LNCaP clone FGC (cell line): ENCODE measurements around the gene DNAJB6.
A peak's percentile ranks its signal among the peaks of the same experiment; 100 is the strongest.
"Not testable (repeated sequence)": the region's sequence is repeated elsewhere in the genome, so short reads cannot be mapped to it uniquely, and the experiment has no call there.

ENCODE experiments used
- DNase-seq: peaks from one replicate; pipeline ENCODE4 v3.0.0-alpha.2; 2011; ENCODE audit warnings: low read depth
- H3K4me3 ChIP-seq: 2 replicates; pipeline ENCODE4 v1.5.1; 2011; ENCODE audit warnings: mild to moderate bottlenecking, low read depth, low read length, control low read depth
- TF ChIP-seq, protein P1 (sequence below): IDR thresholded peaks from 2 replicates; pipeline ENCODE4 v1.5.1; 2012; ENCODE audit warnings: mild to moderate bottlenecking; ENCODE audit not compliant: control insufficient read depth, insufficient read depth; ENCODE audit errors: extremely low read depth

DNAJB6 gene

GRCh38 chr7:157320608-157320980, 16.2 kb upstream of the DNAJB6 start:
- no peak overlapping the region for H3K4me3 ChIP-seq
- TF ChIP-seq, protein P1, sequence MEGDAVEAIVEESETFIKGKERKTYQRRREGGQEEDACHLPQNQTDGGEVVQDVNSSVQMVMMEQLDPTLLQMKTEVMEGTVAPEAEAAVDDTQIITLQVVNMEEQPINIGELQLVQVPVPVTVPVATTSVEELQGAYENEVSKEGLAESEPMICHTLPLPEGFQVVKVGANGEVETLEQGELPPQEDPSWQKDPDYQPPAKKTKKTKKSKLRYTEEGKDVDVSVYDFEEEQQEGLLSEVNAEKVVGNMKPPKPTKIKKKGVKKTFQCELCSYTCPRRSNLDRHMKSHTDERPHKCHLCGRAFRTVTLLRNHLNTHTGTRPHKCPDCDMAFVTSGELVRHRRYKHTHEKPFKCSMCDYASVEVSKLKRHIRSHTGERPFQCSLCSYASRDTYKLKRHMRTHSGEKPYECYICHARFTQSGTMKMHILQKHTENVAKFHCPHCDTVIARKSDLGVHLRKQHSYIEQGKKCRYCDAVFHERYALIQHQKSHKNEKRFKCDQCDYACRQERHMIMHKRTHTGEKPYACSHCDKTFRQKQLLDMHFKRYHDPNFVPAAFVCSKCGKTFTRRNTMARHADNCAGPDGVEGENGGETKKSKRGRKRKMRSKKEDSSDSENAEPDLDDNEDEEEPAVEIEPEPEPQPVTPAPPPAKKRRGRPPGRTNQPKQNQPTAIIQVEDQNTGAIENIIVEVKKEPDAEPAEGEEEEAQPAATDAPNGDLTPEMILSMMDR: no peak
- DNase-seq: no peak

- H3K4me3 ChIP-seq: no peak overlapping the region
- DNase-seq: no peak
- TF ChIP-seq, protein P1: no peak
Measured at GRCh38 chr7:157323401-157323800, 13.4 kb upstream of the DNAJB6 start.

DNA sequence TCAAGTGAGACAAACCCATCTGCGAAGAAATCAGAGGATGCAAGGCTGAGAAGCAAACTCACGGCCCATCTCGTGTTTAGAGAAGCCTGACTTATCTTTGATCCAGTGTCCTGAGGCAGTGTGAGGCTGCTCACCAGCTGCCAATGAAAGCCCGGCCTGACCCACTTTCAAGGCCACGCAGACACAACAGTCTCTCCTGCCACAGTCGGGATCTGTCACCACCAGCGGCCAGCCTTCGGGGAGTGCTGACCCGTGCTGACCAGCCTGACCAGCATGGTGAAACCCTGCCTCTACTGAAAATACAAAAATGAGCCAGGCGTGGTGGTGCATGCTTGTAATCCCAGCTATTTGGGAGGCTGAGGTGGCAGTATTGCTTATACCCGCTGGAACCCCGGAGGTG, 7.4 kb upstream of the DNAJB6 start:
- H3K4me3 ChIP-seq: no peak overlapping the region
- DNase-seq: no peak

GRCh38 chr7:157330567-157330966, 6.2 kb upstream of the DNAJB6 start:
- not testable (repeated sequence) for H3K4me3 ChIP-seq, DNase-seq

More for the DNA sequence above, 7.4 kb upstream of the DNAJB6 start:
- TF ChIP-seq, protein P1: no peak

DNA sequence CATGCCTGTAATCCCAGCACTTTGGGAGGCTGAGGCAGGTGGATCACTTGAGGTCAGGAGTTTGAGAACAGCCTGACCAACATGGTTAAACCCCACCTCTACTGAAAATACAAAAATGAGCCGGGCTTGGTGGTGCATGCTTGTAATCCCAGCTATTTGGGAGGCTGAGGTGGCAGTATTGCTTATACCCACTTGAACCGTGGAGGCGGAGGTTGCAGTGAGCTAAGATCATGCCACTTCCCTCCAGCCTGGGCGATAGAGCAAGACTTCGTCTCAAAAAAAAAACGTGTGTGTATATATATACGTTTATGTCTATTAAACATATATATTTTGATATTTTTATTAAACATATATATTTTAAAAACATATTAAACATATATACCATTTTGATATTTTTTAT, 5.8 kb upstream of the DNAJB6 start:
- H3K4me3 ChIP-seq: not testable (repeated sequence)

DNA sequence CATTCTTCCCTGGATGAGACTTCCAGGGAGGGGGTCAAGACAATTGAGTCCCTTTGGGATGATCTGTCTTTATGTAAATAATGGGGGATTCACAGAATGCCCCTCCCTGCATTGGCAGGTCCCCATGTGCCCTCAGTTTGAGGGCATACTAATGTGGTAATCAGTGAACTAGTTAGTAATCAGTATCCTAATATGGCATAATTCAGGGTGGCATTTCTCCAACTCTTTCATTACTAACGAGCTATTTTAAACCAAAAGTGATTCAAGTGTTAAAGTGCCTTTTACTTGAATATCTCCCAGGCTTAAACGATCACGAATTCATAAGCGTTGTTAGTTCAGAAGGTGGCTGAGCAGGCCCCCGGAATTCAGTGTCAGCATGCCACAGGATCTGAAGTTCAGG, 1.6 kb upstream of the DNAJB6 start:
- no peak for DNase-seq
- no peak overlapping the region for H3K4me3 ChIP-seq
- TF ChIP-seq, protein P1: no peak

More for the DNA sequence above, 5.8 kb upstream of the DNAJB6 start:
- not testable (repeated sequence) for DNase-seq

- TF ChIP-seq, protein P1: no peak
- no peak for DNase-seq
- peak overlapping the region; percentile 87 for H3K4me3 ChIP-seq
Measured at GRCh38 chr7:157335991-157336382, 817 bp upstream of the DNAJB6 start.

DNA sequence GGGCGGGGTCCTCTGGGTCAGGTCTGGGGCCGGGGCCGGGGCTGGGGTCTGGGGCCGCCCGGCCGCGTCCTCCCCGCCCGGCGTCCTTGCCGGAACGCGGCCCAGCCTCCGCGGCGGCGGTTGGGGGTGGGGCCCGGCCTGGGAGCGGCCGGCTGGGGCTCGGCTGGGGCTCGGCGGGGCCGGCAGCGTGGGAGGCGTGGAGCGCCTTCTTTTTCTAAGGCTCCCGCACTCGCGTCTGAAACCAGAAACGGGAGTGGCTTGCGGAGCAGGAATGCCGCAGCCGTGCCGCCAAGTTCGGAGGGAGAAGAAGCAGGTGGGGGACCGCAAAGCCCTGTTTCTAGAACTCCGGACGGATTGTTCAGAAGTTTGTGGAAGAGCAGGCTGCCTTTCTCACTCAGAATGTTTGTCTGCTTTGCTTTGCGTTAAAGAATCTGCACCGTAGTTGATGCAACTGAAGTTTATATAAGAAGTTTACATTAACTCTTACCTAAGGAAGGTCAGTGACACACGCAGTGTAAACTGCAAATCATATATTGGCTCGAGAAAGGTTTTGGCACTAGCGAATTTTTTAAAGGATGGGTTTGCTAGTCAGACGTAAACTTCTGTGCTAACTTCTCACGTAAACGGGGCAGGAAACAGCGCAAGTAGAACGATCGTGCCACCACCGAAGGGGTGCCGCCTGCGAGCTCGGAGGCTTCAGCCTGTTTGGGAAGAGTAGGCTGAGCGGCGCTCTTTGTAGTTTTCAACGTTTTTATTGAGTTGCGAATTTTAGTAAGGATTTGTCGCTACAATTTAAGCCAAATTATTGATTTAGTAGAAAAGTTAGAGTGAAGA, 729 bp downstream of the DNAJB6 start:
- H3K4me3 ChIP-seq: peak overlapping the region; percentile 87
- TF ChIP-seq, protein P1: no peak
- no peak for DNase-seq
